ENCODE measurements around the gene PPFIBP2. TPM values are rescaled to one million over a fixed set of nuclear protein-coding genes. Genes with fewer than 3 reads are reported as not detected.
A peak's percentile ranks its signal among the peaks of the same experiment; 100 is the strongest.

PPFIBP2 gene
- total RNA-seq, 1 donor from 2014 or later, result 15.0 TPM

GRCh38 chr11:7640816-7641215 is 127.0 kb downstream of the PPFIBP2 start:
- FAIRE-seq (no peak), DNase-seq (ENCODE audit: low read depth) (no peak)
- H3K36me3 ChIP-seq (ENCODE audit: control insufficient read depth, insufficient read depth, low read length), result peaks cover 7% of the 10 kb centered on the region
- no peak for TF ChIP-seq CTCF (IDR thresholded peaks at IDR 0.05; ENCODE audit: insufficient read depth, low read length, severe bottlenecking)
- H3K4me3 ChIP-seq (ENCODE audit: low read depth, low read length), result no peak overlapping the region
- H3K27me3 ChIP-seq (ENCODE audit: control insufficient read depth, insufficient read depth, low read length), result no peaks in the 10 kb centered on the region

- peak; percentile 15 for DNase-seq (ENCODE audit: low read depth)
- no peak overlapping the region for H3K4me3 ChIP-seq (ENCODE audit: low read depth, low read length)
- no peak for FAIRE-seq
- TF ChIP-seq CTCF (IDR thresholded peaks at IDR 0.05; ENCODE audit: insufficient read depth, low read length, severe bottlenecking), result no peak
- no peaks in the 10 kb centered on the region for H3K27me3 ChIP-seq (ENCODE audit: control insufficient read depth, insufficient read depth, low read length)
- H3K36me3 ChIP-seq (ENCODE audit: control insufficient read depth, insufficient read depth, low read length), result peaks cover 7% of the 10 kb centered on the region
Observed at GRCh38 chr11:7642747-7643146, 128.9 kb downstream of the PPFIBP2 start.

GRCh38 chr11:7643314-7643713 is 129.5 kb downstream of the PPFIBP2 start:
- no peak overlapping the region for H3K4me3 ChIP-seq (ENCODE audit: low read depth, low read length)
- DNase-seq (ENCODE audit: low read depth), result no peak
- TF ChIP-seq CTCF (IDR thresholded peaks at IDR 0.05; ENCODE audit: insufficient read depth, low read length, severe bottlenecking), result no peak
- H3K27me3 ChIP-seq (ENCODE audit: control insufficient read depth, insufficient read depth, low read length), result no peaks in the 10 kb centered on the region
- H3K36me3 ChIP-seq (ENCODE audit: control insufficient read depth, insufficient read depth, low read length), result peaks cover 7% of the 10 kb centered on the region
- FAIRE-seq, result no peak

GRCh38 chr11:7645206-7645605 is 131.4 kb downstream of the PPFIBP2 start:
- FAIRE-seq (no peak), DNase-seq (ENCODE audit: low read depth) (no peak)
- H3K36me3 ChIP-seq (ENCODE audit: control insufficient read depth, insufficient read depth, low read length), result peaks cover 6% of the 10 kb centered on the region
- H3K4me3 ChIP-seq (ENCODE audit: low read depth, low read length), result no peak overlapping the region
- no peaks in the 10 kb centered on the region for H3K27me3 ChIP-seq (ENCODE audit: control insufficient read depth, insufficient read depth, low read length)
- TF ChIP-seq CTCF (IDR thresholded peaks at IDR 0.05; ENCODE audit: insufficient read depth, low read length, severe bottlenecking), result no peak

- no peak for FAIRE-seq
Observed at GRCh38 chr11:7646866-7647265, 133.1 kb downstream of the PPFIBP2 start.

More at GRCh38 chr11:7646866-7647265, 133.1 kb downstream of the PPFIBP2 start:
- no peak overlapping the region for H3K4me3 ChIP-seq (ENCODE audit: low read depth, low read length)
- peaks cover 4% of the 10 kb centered on the region for H3K36me3 ChIP-seq (ENCODE audit: control insufficient read depth, insufficient read depth, low read length)
- no peak for DNase-seq (ENCODE audit: low read depth)
- H3K27me3 ChIP-seq (ENCODE audit: control insufficient read depth, insufficient read depth, low read length), result no peaks in the 10 kb centered on the region
- no peak for TF ChIP-seq CTCF (IDR thresholded peaks at IDR 0.05; ENCODE audit: insufficient read depth, low read length, severe bottlenecking)

Data from bronchial epithelial cell (primary cell).